K562 (cell line): ENCODE results near the gene CDKL1. TPM values are rescaled to one million over a fixed set of nuclear protein-coding genes. Genes with fewer than 3 reads are reported as not detected.

Experiments
- ATAC-seq: fragments of 200-7000 bp; cut with Tn5 transposase; 3 replicates; pipeline ENCODE4 v1.9.1; 2020; ENCODE audit warnings: moderate library complexity
- BruUV-seq: library from RNA; stranded (reverse); fragments of 400-500 nt; replicated peaks from 2 replicates; lab custom pipeline; 2021; lab: Mats Ljungman, UMichigan
- CTCF ChIA-PET: fragments of 300-600 bp; formaldehyde crosslinking; extraction: SDS; loops from one replicate; lab custom pipeline; 2021; ENCODE audit warnings: low intra/inter-chr PET ratio; lab: Yijun Ruan, JAX
- POLR2A ChIA-PET: fragments of 300-600, 350-650 bp; sonication (Branson Sonifier 250); formaldehyde crosslinking; extraction: SDS; loops from one replicate; lab custom pipeline; 2021; ENCODE audit warnings: antibody characterized with exemption, inconsistent platforms; lab: Yijun Ruan, JAX
- DNase-seq, 4 experiments: peaks; one replicate each; pipeline versions ENCODE4 v3.0.0 to v3.0.0-alpha.2; 2011 to 2018; ENCODE audit warnings: low spot score in 3 of 4, mixed read lengths in 3 of 4; ENCODE audit errors: extremely low read depth in 1 of 4
- FAIRE-seq: peaks from 2 replicates; lab custom pipeline; 2011; peaks lifted over from hg19 to GRCh38; lab: Jason Lieb, UNC
- H2AFZ ChIP-seq: 2 replicates; pipeline ENCODE4 v1.6.0; 2011; ENCODE audit warnings: low read depth, low read length, control low read depth, inconsistent platforms
- H3K27ac ChIP-seq: fragments of 200-600 bp; 3 replicates; pipeline ENCODE4 v1.8.0; 2011; ENCODE audit warnings: low read depth, mild to moderate bottlenecking, control low read depth, inconsistent platforms, low read length, moderate library complexity, mixed read lengths; ENCODE audit errors: extremely low read depth
- H3K27me3 ChIP-seq, 2 experiments: fragments of 300-600 bp in 1 of 2; 2 replicates in 1 of 2; 3 replicates in 1 of 2; pipeline versions ENCODE4 v1.6.0 to v1.8.0; 2011; ENCODE audit warnings: inconsistent platforms in 2 of 2, low read length in 2 of 2, mild to moderate bottlenecking in 1 of 2, mixed read lengths in 1 of 2, moderate library complexity in 1 of 2; ENCODE audit not compliant: control insufficient read depth in 2 of 2, insufficient read depth in 2 of 2
- H3K36me3 ChIP-seq: fragments of 300-600 bp; 3 replicates; pipeline ENCODE4 v1.8.0; 2011; ENCODE audit warnings: mild to moderate bottlenecking, low read length, inconsistent platforms; ENCODE audit not compliant: control insufficient read depth, insufficient read depth
- H3K4me1 ChIP-seq, 2 experiments: fragments of 200-600 bp in 1 of 2; replicated peaks in 1 of 2; 2 replicates in 1 of 2; 3 replicates in 1 of 2; pipeline versions ENCODE4 v1.5.1 to v1.8.0; 2011; ENCODE audit warnings: inconsistent platforms in 2 of 2, low read length in 2 of 2, mild to moderate bottlenecking in 1 of 2, mixed read lengths in 1 of 2, moderate library complexity in 1 of 2; ENCODE audit not compliant: control insufficient read depth in 2 of 2, insufficient read depth in 2 of 2
- H3K4me2 ChIP-seq: 2 replicates; pipeline ENCODE4 v1.6.1; 2011; ENCODE audit warnings: low read length, control low read depth, inconsistent platforms, mixed read lengths; ENCODE audit not compliant: insufficient read depth
- H3K4me3 ChIP-seq: fragments of 200-600 bp; sonication (generic), shearing (Covaris generic); 2 replicates; pipeline ENCODE4 v1.5.1; 2016; ENCODE audit warnings: control low read depth, inconsistent platforms
- H3K79me2 ChIP-seq: fragments of 200-600 bp; 3 replicates; pipeline ENCODE4 v1.8.0; 2011; ENCODE audit warnings: low read length, inconsistent platforms; ENCODE audit not compliant: control insufficient read depth, insufficient read depth
- H3K9ac ChIP-seq, 2 experiments: 2 replicates each; pipeline versions ENCODE4 v1.6.0 to v1.6.1; 2011; ENCODE audit warnings: low read depth in 2 of 2, low read length in 2 of 2, control low read depth in 1 of 2, inconsistent platforms in 1 of 2, mild to moderate bottlenecking in 1 of 2, mixed read lengths in 1 of 2; ENCODE audit not compliant: insufficient read depth in 1 of 2
- H3K9me1 ChIP-seq: one replicate; pipeline ENCODE4 v1.6.0; 2011; ENCODE audit warnings: inconsistent platforms, mild to moderate bottlenecking, low read length, moderate library complexity; ENCODE audit not compliant: control insufficient read depth, insufficient read depth
- H3K9me3 ChIP-seq: replicated peaks from 2 replicates; pipeline ENCODE4 v1.5.1; 2011; ENCODE audit warnings: low read depth, low read length, inconsistent platforms; ENCODE audit not compliant: control insufficient read depth, insufficient read depth
- H4K20me1 ChIP-seq: replicated peaks from 2 replicates; pipeline ENCODE4 v1.6.1; 2011; ENCODE audit warnings: low read length, inconsistent platforms, mixed read lengths; ENCODE audit not compliant: control insufficient read depth, insufficient read depth
- HNRNPUL1 ChIP-seq: fragments of 200-400 bp; formaldehyde crosslinking; IDR thresholded peaks from 2 replicates; pipeline ENCODE4 v1.6.1; 2017; ENCODE audit warnings: low read length
- IRF9 ChIP-seq: fragments of 450-650 bp; IDR thresholded peaks from 2 replicates; pipeline ENCODE4 v1.6.1; 2016; ENCODE audit warnings: missing biosample characterization, missing genetic modification characterization
- KDM5B ChIP-seq: fragments of 200-600 bp; sonication (generic); IDR thresholded peaks from 2 replicates; pipeline ENCODE4 v1.6.1; 2012; ENCODE audit warnings: low read depth, mild to moderate bottlenecking, moderate library complexity, low read length, control low read depth, inconsistent platforms; ENCODE audit not compliant: insufficient replicate concordance
- PHB ChIP-seq: fragments of 250-450 bp; sonication (Bioruptor Pico); IDR thresholded peaks from 2 replicates; pipeline ENCODE4 v1.5.0; 2021
- PHF21A ChIP-seq: fragments of 450-650 bp; IDR thresholded peaks from 2 replicates; pipeline ENCODE4 v1.6.1; 2017; ENCODE audit warnings: low read depth, borderline replicate concordance
- PRDM10 ChIP-seq: fragments of 450-650 bp; IDR thresholded peaks from 2 replicates; pipeline ENCODE4 v1.6.1; 2018; ENCODE audit not compliant: partially characterized antibody
- SETDB1 ChIP-seq: IDR thresholded peaks from one replicate; pipeline ENCODE4 v1.6.1; 2012; ENCODE audit warnings: low read length, control low read depth, inconsistent platforms
- SMARCC2 ChIP-seq: fragments of 450-650 bp; IDR thresholded peaks from 2 replicates; pipeline ENCODE4 v1.6.1; 2017; ENCODE audit warnings: antibody characterized with exemption, moderate library complexity, mild to moderate bottlenecking, low read depth
- TAF9B ChIP-seq: fragments of 450-650 bp; IDR thresholded peaks from 2 replicates; pipeline ENCODE4 v1.6.1; 2018; ENCODE audit warnings: mild to moderate bottlenecking; ENCODE audit not compliant: partially characterized antibody
- ZBTB12 ChIP-seq: fragments of 250-450 bp; sonication (Bioruptor Pico); IDR thresholded peaks from 2 replicates; pipeline ENCODE4 v1.4.0; 2020
- ZNF174 ChIP-seq: fragments of 250-450 bp; sonication (Bioruptor Pico); IDR thresholded peaks from 2 replicates; pipeline ENCODE4 v1.4.0; 2020; ENCODE audit warnings: mild to moderate bottlenecking
- ZNF24 ChIP-seq: fragments of 450-650 bp; IDR thresholded peaks from 2 replicates; pipeline ENCODE4 v1.6.1; 2016
- ZNF253 ChIP-seq: fragments of 250-450 bp; sonication (Bioruptor Pico); conservative IDR thresholded peaks from 2 replicates; pipeline ENCODE4 v1.6.1; 2021; ENCODE audit warnings: mild to moderate bottlenecking
- ZNF507 ChIP-seq: conservative IDR thresholded peaks from 2 replicates; pipeline ENCODE4 v1.6.1; 2017; ENCODE audit warnings: missing genetic modification characterization, missing compliant biosample characterization
- WGBS: fragments of 100-300 bp; shearing (Covaris generic); methylation state at CpG from one replicate; pipeline ENCODE4 v1.1.6; 2016; ENCODE audit warnings: low coverage, mixed read lengths; ENCODE audit not compliant: insufficient coverage; ENCODE audit errors: missing lambda C conversion rate; 5-methylcytosine and 5-hydroxymethylcytosine counted together
- in situ Hi-C: fragments of 300-500 bp; cut with MboI; formaldehyde crosslinking; loops from 4 replicates; pipeline ENCODE4 v1.15.0; 2018; ENCODE audit warnings: inconsistent platforms, mixed read lengths
- intact Hi-C: fragments of 100-400 bp; cut with micrococcal nuclease; formaldehyde crosslinking; loops from 2 replicates; pipeline ENCODE4 v1.14.2; 2022
- polyA plus RNA-seq, 8 experiments: library from polyadenylated mRNA; depleted of rRNA in 4 of 8; stranded (reverse) in 5 of 8; unstranded in 3 of 8; fragments of >200 nt; fragmentation: Nextera tagmentation in 2 of 8; fragmentation: Illumina TruSeq in 1 of 8; extraction: Ambion mirVana in 2 of 8; extraction: Trizol in 1 of 8; gene quantifications; 2 replicates each; pipeline versions ENCODE4 v1.2.1 to v1.2.3, GENCODE V29; 2011 to 2014; ENCODE audit warnings: inconsistent platforms in 1 of 8, missing spikeins in 1 of 8
- total RNA-seq, 7 experiments: library from RNA; depleted of rRNA in 6 of 7; stranded (reverse); fragments of >200 nt in 6 of 7; fragmentation: Illumina TruSeq in 2 of 7; extraction: Trizol in 2 of 7; gene quantifications; 2 replicates each; pipeline versions ENCODE4 v1.2.1 to v1.2.3, GENCODE V29; 2011 to 2021; ENCODE audit warnings: low replicate concordance in 1 of 7

Gene CDKL1
- total and polyA plus RNA-seq, 9 of the 15 experiments (the other 6 are each of a cell fraction or from before 2014, with no cell fraction given) = 2.3 to 35.0 (median 7.5) TPM

GRCh38 chr14:50410921-50411320 is 14.2 kb upstream of the CDKL1 start:
- no peak for DNase-seq
- ChIA-PET POLR2A (no interaction called here), CTCF (no interaction called here)
- H3K79me2 ChIP-seq = no peaks in the 10 kb centered on the region
- no peak overlapping the region for H3K4me3 ChIP-seq
- no peaks in the 10 kb centered on the region for H3K27me3 ChIP-seq
- H3K9me3 ChIP-seq = no peaks in the 10 kb centered on the region
- H3K27ac ChIP-seq = no peak overlapping the region
- 83% methylated on average over 1 of the region's 1 CpG for WGBS
- H3K36me3 ChIP-seq = no peaks in the 10 kb centered on the region
- no peaks in the 10 kb centered on the region for H4K20me1 ChIP-seq
- H2AFZ ChIP-seq = no peak overlapping the region
- no peak overlapping the region for H3K9ac ChIP-seq
- no peak for ATAC-seq
- in situ Hi-C loops (no loop called here), intact Hi-C loops (no loop called here)
- no peaks in the 10 kb centered on the region for H3K4me1 ChIP-seq
- no peaks in the 10 kb centered on the region for H3K9me1 ChIP-seq
- H3K4me2 ChIP-seq = no peak overlapping the region
- BruUV-seq = no TSS peak
- FAIRE-seq = no peak
- TF ChIP-seq ZNF174 (CRISPR knock-in tag) (no peak), ZNF24 (no peak), ZNF253 (CRISPR knock-in tag) (no peak), SETDB1 (no peak), PRDM10 (no peak), IRF9 (tag) (no peak), TAF9B (no peak), PHB (no peak), SMARCC2 (no peak), PHF21A (no peak), HNRNPUL1 (no peak), ZNF507 (no peak), KDM5B (no peak), ZBTB12 (CRISPR knock-in tag) (no peak)
